H1 (cell line): Measurements from ENCODE around the gene AARSD1. TPM values are rescaled to one million over a fixed set of nuclear protein-coding genes. Genes with fewer than 3 reads are reported as not detected.

Experiments used
- CEBPB ChIP-seq: IDR thresholded peaks from 2 replicates; pipeline ENCODE4 v1.6.1; 2012; ENCODE audit warnings: low read depth, low read length
- KDM4A ChIP-seq: IDR thresholded peaks from one replicate; pipeline ENCODE4 v1.7.1; 2012; ENCODE audit warnings: low read depth, mild to moderate bottlenecking, moderate library complexity, low read length, inconsistent platforms; ENCODE audit not compliant: severe bottlenecking
- POU5F1 ChIP-seq: IDR thresholded peaks from 2 replicates; pipeline ENCODE4 v1.6.1; 2011; ENCODE audit warnings: low read depth, mild to moderate bottlenecking, low read length, moderate library complexity
- RAD21 ChIP-seq, 2 experiments: IDR thresholded peaks in 1 of 2; conservative IDR thresholded peaks in 1 of 2; 2 replicates each; pipeline ENCODE4 v1.6.1; 2011; ENCODE audit warnings: low read depth in 2 of 2, low read length in 2 of 2, improper control_type of control experiment in 1 of 2, inconsistent platforms in 1 of 2, mild to moderate bottlenecking in 1 of 2, moderate library complexity in 1 of 2
- SP2 ChIP-seq: IDR thresholded peaks from 2 replicates; pipeline ENCODE4 v1.6.1; 2012; ENCODE audit warnings: mild to moderate bottlenecking, low read length, inconsistent platforms
- TAF1 ChIP-seq: IDR thresholded peaks from 2 replicates; pipeline ENCODE4 v1.6.1; 2011; ENCODE audit warnings: mild to moderate bottlenecking, low read depth, low read length
- TAF7 ChIP-seq: optimal IDR thresholded peaks from 2 replicates; pipeline ENCODE3; 2011; ENCODE audit warnings: low read depth, mild to moderate bottlenecking, inconsistent platforms, low read length, moderate library complexity, borderline replicate concordance
- TBP ChIP-seq: IDR thresholded peaks from 2 replicates; pipeline ENCODE4 v1.6.1; 2011; ENCODE audit warnings: low read depth, low read length, improper control_type of control experiment
- ZNF274 ChIP-seq: IDR thresholded peaks from 2 replicates; pipeline ENCODE4 v1.7.0; 2012; ENCODE audit warnings: low read length, borderline replicate concordance; ENCODE audit errors: extremely low read depth
- polyA plus RNA-seq, 7 experiments: library from polyadenylated mRNA; depleted of rRNA in 3 of 7; stranded (reverse) in 5 of 7; unstranded in 2 of 7; fragments of >200 nt in 5 of 7; fragments of 200-250 nt in 2 of 7; gene quantifications; 1 replicate in 5 of 7; 2 replicates in 1 of 7; 4 replicates in 1 of 7; pipeline versions ENCODE4 v1.2.1 to v1.2.3, GENCODE V29; 2011 to 2013; ENCODE audit warnings: missing spikeins in 2 of 7, mixed read lengths in 2 of 7
- total RNA-seq: library from RNA; stranded (reverse); fragmentation: NEBNext Ultra II Directional; extraction: Animal tissue kit (Norgen Biotek cat#: 25700); gene quantifications from 2 replicates; pipeline ENCODE4 v1.2.1, GENCODE V29; 2021
- TF ChIP-seq, protein P1 (sequence below): IDR thresholded peaks from 2 replicates; pipeline ENCODE4 v1.6.1; 2012; ENCODE audit warnings: inconsistent platforms

The AARSD1 gene
- total and polyA plus RNA-seq, 2 of the 8 experiments (the other 6 are each of a cell fraction or from before 2014, with no cell fraction given) = 51.5 to 58.8 TPM

DNA sequence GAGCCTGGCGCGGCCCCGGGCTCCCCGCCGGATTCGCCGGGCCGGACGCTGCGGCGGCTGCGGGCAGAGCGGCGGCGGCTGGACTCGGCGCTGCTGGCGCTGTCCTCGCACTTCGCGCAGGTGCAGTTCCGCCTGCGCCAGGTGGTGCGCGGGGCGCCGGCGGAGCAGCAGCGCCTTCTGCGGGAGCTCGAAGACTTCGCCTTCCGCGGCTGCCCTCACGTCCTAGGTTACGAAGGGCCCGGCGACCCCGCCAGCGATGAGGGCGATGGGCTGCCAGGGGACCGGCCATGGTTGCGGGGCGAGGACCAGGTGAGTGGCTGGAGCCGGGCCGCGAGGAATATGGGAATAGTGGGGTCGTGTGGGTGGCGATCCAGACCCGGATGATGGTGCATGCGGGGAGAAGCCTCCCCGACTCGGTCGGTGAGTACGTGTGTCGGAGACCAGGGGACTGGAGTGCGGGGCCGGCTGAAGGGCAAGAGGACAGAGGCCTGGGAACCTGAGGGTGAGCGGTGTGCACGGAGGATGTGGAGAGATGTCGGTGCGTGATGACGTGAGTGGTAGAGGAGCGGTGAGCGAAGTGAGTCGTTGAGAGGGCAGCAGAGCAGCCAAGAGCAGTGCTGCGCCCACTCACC is 16.6 kb upstream of the AARSD1 start (continued):
- TF ChIP-seq SP2 = no peak
- TF ChIP-seq KDM4A = peak; percentile 40
- TF ChIP-seq TAF1 = peak; percentile 41; the same call in 1 of the 2 replicates
- no peak for TF ChIP-seq CEBPB
- TF ChIP-seq, protein P1, sequence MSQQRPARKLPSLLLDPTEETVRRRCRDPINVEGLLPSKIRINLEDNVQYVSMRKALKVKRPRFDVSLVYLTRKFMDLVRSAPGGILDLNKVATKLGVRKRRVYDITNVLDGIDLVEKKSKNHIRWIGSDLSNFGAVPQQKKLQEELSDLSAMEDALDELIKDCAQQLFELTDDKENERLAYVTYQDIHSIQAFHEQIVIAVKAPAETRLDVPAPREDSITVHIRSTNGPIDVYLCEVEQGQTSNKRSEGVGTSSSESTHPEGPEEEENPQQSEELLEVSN = peak; percentile 80
- no peak for TF ChIP-seq POU5F1
- peak; percentile 47; the same call in 1 of the 2 replicates for TF ChIP-seq TBP
- TF ChIP-seq TAF7 = peak; percentile 24
- peak in 1 of 2 experiments; percentile 40; a peak in 1 of 4 replicates for TF ChIP-seq RAD21 (IDR thresholded peaks at IDR 0.05 in 1 of 2, conservative IDR thresholded peaks at IDR 0.05 in 1 of 2; ENCODE audit: low read depth in 2 of 2, low read length in 2 of 2)
- TF ChIP-seq ZNF274 = no peak
- TF ChIP-seq, all 59 proteins: peak for 14
